ENCODE measurements around the gene KCNH3. TPM values are rescaled to one million over a fixed set of nuclear protein-coding genes. Genes with fewer than 3 reads are reported as not detected.

Gene KCNH3
- total and polyA plus RNA-seq, 2 experiments from 2014 or later = 0.21 to 0.52 TPM

GRCh38 chr12:49585477-49586459 is 46.9 kb downstream of the KCNH3 start (continued):
- TF ChIP-seq ZNF462 (CRISPR knock-in tag; IDR thresholded peaks at IDR 0.05) = no peak
- TF ChIP-seq ZNF331 (CRISPR knock-in tag; IDR thresholded peaks at IDR 0.05; ENCODE audit: low read depth) = no peak
- no peak for TF ChIP-seq EZH2 (IDR thresholded peaks at IDR 0.05; ENCODE audit: low read depth, unreplicated experiment)
- no peak for TF ChIP-seq CTCF (conservative IDR thresholded peaks at IDR 0.05; ENCODE audit: low read depth in 2 of 2)
- no peak for TF ChIP-seq POLR2AphosphoS5 (IDR thresholded peaks at IDR 0.05; ENCODE audit: low read depth)
- TF ChIP-seq EZH2phosphoT487 (IDR thresholded peaks at IDR 0.05; ENCODE audit: unreplicated experiment) = no peak
- no peak for TF ChIP-seq JUNB (IDR thresholded peaks at IDR 0.05; ENCODE audit: unreplicated experiment)
- no peak for TF ChIP-seq ZNF114 (CRISPR knock-in tag; IDR thresholded peaks at IDR 0.05)
- TF ChIP-seq NANOG (IDR thresholded peaks at IDR 0.05; ENCODE audit: borderline replicate concordance) = no peak
- TF ChIP-seq STAT1 (IDR thresholded peaks at IDR 0.05; ENCODE audit: unreplicated experiment) = no peak

Measured in GM23338 (cell line).